Vagina (tissue), 2 donors: ENCODE data around the gene COTL1.

Source experiments
- POLR2A ChIP-seq, 2 donors: fragments of 450-650 bp; IDR thresholded peaks; one replicate each; pipeline ENCODE4 v1.6.1; 2017; ENCODE audit warnings: antibody characterized with exemption in 2 of 2, mild to moderate bottlenecking in 2 of 2, moderate library complexity in 2 of 2
- POLR2AphosphoS5 ChIP-seq, 2 donors: sonication (generic); formaldehyde crosslinking; IDR thresholded peaks; one replicate each; pipeline ENCODE4 v1.9.0; 2017; ENCODE audit warnings: antibody characterized with exemption in 2 of 2, mild to moderate bottlenecking in 2 of 2, low read depth in 1 of 2; ENCODE audit not compliant: insufficient read depth in 1 of 2
- TF ChIP-seq, protein P1 (sequence below), 3 experiments: fragments of 450-650 bp in 2 of 3; fragments of 200-600 bp in 1 of 3; sonication (generic) in 1 of 3; IDR thresholded peaks; one replicate each; pipeline ENCODE4 v1.5.1; 2017 to 2019; ENCODE audit warnings: antibody characterized with exemption in 3 of 3, mild to moderate bottlenecking in 2 of 3, moderate library complexity in 2 of 3

- TF ChIP-seq, protein P1, sequence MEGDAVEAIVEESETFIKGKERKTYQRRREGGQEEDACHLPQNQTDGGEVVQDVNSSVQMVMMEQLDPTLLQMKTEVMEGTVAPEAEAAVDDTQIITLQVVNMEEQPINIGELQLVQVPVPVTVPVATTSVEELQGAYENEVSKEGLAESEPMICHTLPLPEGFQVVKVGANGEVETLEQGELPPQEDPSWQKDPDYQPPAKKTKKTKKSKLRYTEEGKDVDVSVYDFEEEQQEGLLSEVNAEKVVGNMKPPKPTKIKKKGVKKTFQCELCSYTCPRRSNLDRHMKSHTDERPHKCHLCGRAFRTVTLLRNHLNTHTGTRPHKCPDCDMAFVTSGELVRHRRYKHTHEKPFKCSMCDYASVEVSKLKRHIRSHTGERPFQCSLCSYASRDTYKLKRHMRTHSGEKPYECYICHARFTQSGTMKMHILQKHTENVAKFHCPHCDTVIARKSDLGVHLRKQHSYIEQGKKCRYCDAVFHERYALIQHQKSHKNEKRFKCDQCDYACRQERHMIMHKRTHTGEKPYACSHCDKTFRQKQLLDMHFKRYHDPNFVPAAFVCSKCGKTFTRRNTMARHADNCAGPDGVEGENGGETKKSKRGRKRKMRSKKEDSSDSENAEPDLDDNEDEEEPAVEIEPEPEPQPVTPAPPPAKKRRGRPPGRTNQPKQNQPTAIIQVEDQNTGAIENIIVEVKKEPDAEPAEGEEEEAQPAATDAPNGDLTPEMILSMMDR (IDR thresholded peaks at IDR 0.05): no peak
- TF ChIP-seq POLR2AphosphoS5 (IDR thresholded peaks at IDR 0.05; ENCODE audit: insufficient read depth in 1 of 2, low read depth in 1 of 2): peak; percentile 27 to 69
- no peak for TF ChIP-seq POLR2A (IDR thresholded peaks at IDR 0.05)
These were observed 90.9 kb downstream of the COTL1 start for GRCh38 chr16:84526794-84527531.
